H9 (cell line): Measurements from ENCODE around the gene SERPIND1. TPM values are rescaled to one million over a fixed set of nuclear protein-coding genes. Genes with fewer than 3 reads are reported as not detected.

Source experiments
- DNase-seq: peaks from one replicate; pipeline ENCODE4 v3.0.0-alpha.2; 2017
- H2AFZ ChIP-seq: one replicate; pipeline ENCODE4 v1.6.1; 2013; ENCODE audit warnings: mild to moderate bottlenecking, low read length, control low read depth, moderate library complexity
- H2AK5ac ChIP-seq: 2 replicates; pipeline ENCODE4 v1.6.1; 2013; ENCODE audit warnings: low read length, control low read depth, mixed read lengths; ENCODE audit not compliant: insufficient read length
- H2BK120ac ChIP-seq: one replicate; pipeline ENCODE4 v1.6.1; 2013; ENCODE audit warnings: low read depth, mild to moderate bottlenecking, low read length, control low read depth, inconsistent platforms; ENCODE audit not compliant: poor library complexity, severe bottlenecking
- H2BK12ac ChIP-seq: 2 replicates; pipeline ENCODE4 v1.6.1; 2013; ENCODE audit warnings: low read length, control low read depth, mixed read lengths, low read depth; ENCODE audit not compliant: insufficient read length
- H2BK15ac ChIP-seq: 2 replicates; pipeline ENCODE4 v1.6.1; 2013; ENCODE audit warnings: low read depth, low read length, control low read depth
- H2BK20ac ChIP-seq: one replicate; pipeline ENCODE4 v1.6.1; 2013; ENCODE audit warnings: low read depth, mild to moderate bottlenecking, low read length, control low read depth, inconsistent platforms; ENCODE audit not compliant: poor library complexity, severe bottlenecking
- H2BK5ac ChIP-seq: 2 replicates; pipeline ENCODE4 v1.6.1; 2013; ENCODE audit warnings: low read length, control low read depth, mixed read lengths; ENCODE audit not compliant: insufficient read length
- H3K14ac ChIP-seq: 2 replicates; pipeline ENCODE4 v1.6.1; 2013; ENCODE audit warnings: low read length, control low read depth; ENCODE audit not compliant: insufficient read depth
- H3K18ac ChIP-seq: 2 replicates; pipeline ENCODE4 v1.6.1; 2013; ENCODE audit warnings: low read depth, mild to moderate bottlenecking, mixed read lengths, low read length, control low read depth; ENCODE audit not compliant: insufficient read length
- H3K23ac ChIP-seq: 2 replicates; pipeline ENCODE4 v1.6.1; 2013; ENCODE audit warnings: low read length, control low read depth, mixed read lengths, low read depth; ENCODE audit not compliant: insufficient read length
- H3K23me2 ChIP-seq: 2 replicates; pipeline ENCODE4 v1.6.1; 2013; ENCODE audit warnings: low read depth, mild to moderate bottlenecking, mixed read lengths, low read length, control low read depth; ENCODE audit not compliant: insufficient read length, poor library complexity, severe bottlenecking
- H3K27ac ChIP-seq: 2 replicates; pipeline ENCODE4 v1.5.1; 2013; ENCODE audit warnings: low read length, control low read depth, mixed read lengths, low read depth; ENCODE audit not compliant: insufficient read length
- H3K27me3 ChIP-seq: 2 replicates; pipeline ENCODE4 v1.6.1; 2013; ENCODE audit warnings: low read length, control low read depth, inconsistent platforms; ENCODE audit not compliant: insufficient read depth
- H3K4ac ChIP-seq: 2 replicates; pipeline ENCODE4 v1.6.1; 2013; ENCODE audit warnings: low read depth, mild to moderate bottlenecking, control low read depth, inconsistent platforms, low read length, moderate library complexity
- H3K4me1 ChIP-seq: 2 replicates; pipeline ENCODE4 v1.6.1; 2013; ENCODE audit warnings: low read length, control low read depth, inconsistent platforms; ENCODE audit not compliant: insufficient read depth
- H3K4me2 ChIP-seq: 2 replicates; pipeline ENCODE4 v1.6.1; 2013; ENCODE audit warnings: low read length, control low read depth, mixed read lengths; ENCODE audit not compliant: insufficient read length, insufficient read depth
- H3K56ac ChIP-seq: 2 replicates; pipeline ENCODE4 v1.6.1; 2013; ENCODE audit warnings: low read depth, mild to moderate bottlenecking, mixed read lengths, low read length, control low read depth; ENCODE audit not compliant: insufficient read length
- H3K79me1 ChIP-seq: 2 replicates; pipeline ENCODE4 v1.6.1; 2013; ENCODE audit warnings: low read depth, mild to moderate bottlenecking, moderate library complexity, low read length, control low read depth, inconsistent platforms; ENCODE audit not compliant: insufficient read depth, poor library complexity, severe bottlenecking
- H3K79me2 ChIP-seq: 2 replicates; pipeline ENCODE4 v1.6.1; 2013; ENCODE audit warnings: low read length, control low read depth, inconsistent platforms; ENCODE audit not compliant: insufficient read depth
- H3K9ac ChIP-seq: 2 replicates; pipeline ENCODE4 v1.6.1; 2013; ENCODE audit warnings: low read length, control low read depth, mixed read lengths; ENCODE audit not compliant: insufficient read length; ENCODE audit errors: extremely low read depth
- H3K9me3 ChIP-seq: one replicate; pipeline ENCODE4 v1.6.1; 2013; ENCODE audit warnings: low read depth, low read length, inconsistent platforms; ENCODE audit not compliant: control insufficient read depth
- H3T11ph ChIP-seq: one replicate; pipeline ENCODE4 v1.6.1; 2013; ENCODE audit warnings: mild to moderate bottlenecking, low read length, control low read depth, inconsistent platforms
- H4K20me1 ChIP-seq: one replicate; pipeline ENCODE4 v1.6.1; 2013; ENCODE audit not compliant: control insufficient read depth, insufficient read length, insufficient read depth
- H4K5ac ChIP-seq: 2 replicates; pipeline ENCODE4 v1.6.1; 2013; ENCODE audit warnings: low read depth, mild to moderate bottlenecking, mixed read lengths, low read length, control low read depth; ENCODE audit not compliant: insufficient read length
- H4K8ac ChIP-seq: replicated peaks from 2 replicates; pipeline ENCODE4 v1.6.1; 2013; ENCODE audit warnings: low read length, control low read depth, mixed read lengths, low read depth; ENCODE audit not compliant: insufficient read length
- H4K91ac ChIP-seq: 2 replicates; pipeline ENCODE4 v1.6.1; 2013; ENCODE audit warnings: low read depth, mild to moderate bottlenecking, moderate library complexity, mixed read lengths, low read length, control low read depth; ENCODE audit not compliant: insufficient read length
- H3K27ac Mint-ChIP-seq, 3 experiments: 2 replicates in 2 of 3; 3 replicates in 1 of 3; pipeline ENCODE4 v1.8.0; 2020 to 2021; ENCODE audit warnings: mixed read lengths in 3 of 3, mild to moderate bottlenecking in 1 of 3, moderate library complexity in 1 of 3
- H3K27me3 Mint-ChIP-seq: 2 replicates; pipeline ENCODE4 v1.8.0; 2021; ENCODE audit warnings: low read depth, mild to moderate bottlenecking, moderate library complexity, mixed read lengths
- H3K36me3 Mint-ChIP-seq, 3 experiments: 2 replicates in 2 of 3; 3 replicates in 1 of 3; pipeline ENCODE4 v1.8.0; 2020 to 2021; ENCODE audit warnings: low read depth in 3 of 3, mixed read lengths in 3 of 3; ENCODE audit not compliant: insufficient read depth in 1 of 3
- H3K4me1 Mint-ChIP-seq, 2 experiments: 2 replicates each; pipeline ENCODE4 v1.8.0; 2020; ENCODE audit warnings: mixed read lengths in 2 of 2
- H3K4me3 Mint-ChIP-seq, 2 experiments: 2 replicates in 1 of 2; 3 replicates in 1 of 2; pipeline ENCODE4 v1.8.0; 2020 to 2021; ENCODE audit warnings: mild to moderate bottlenecking in 2 of 2, mixed read lengths in 2 of 2, moderate library complexity in 1 of 2
- H3K9me3 Mint-ChIP-seq, 2 experiments: 2 replicates in 1 of 2; 3 replicates in 1 of 2; pipeline ENCODE4 v1.8.0; 2020; ENCODE audit warnings: mild to moderate bottlenecking in 2 of 2, mixed read lengths in 2 of 2, moderate library complexity in 1 of 2
- WGBS: extraction: QIAGEN DNeasy Blood & Tissue Kit; methylation state at CpG from one replicate; pipeline ENCODE4 v1.1.7; 2013; ENCODE audit warnings: missing lambda C conversion rate, low lambda C conversion rate, mixed read lengths; ENCODE audit not compliant: insufficient read length; ENCODE audit errors: extremely low coverage; 5-methylcytosine and 5-hydroxymethylcytosine counted together
- long read RNA-seq: library from polyadenylated mRNA; unstranded; transcript quantifications from one replicate; pipeline ENCODE4 v2.0.0, GENCODE V29; 2020
- total RNA-seq: library from RNA; stranded (reverse); gene quantifications from 2 replicates; pipeline ENCODE4 v1.2.1, GENCODE V29; 2021
- TF ChIP-seq, protein P1 (sequence below): fragments of 200-600 bp; sonication (generic); conservative IDR thresholded peaks from 3 replicates; pipeline ENCODE4 v1.8.0; 2021; ENCODE audit warnings: antibody characterized with exemption, mild to moderate bottlenecking

Gene SERPIND1, protein sequence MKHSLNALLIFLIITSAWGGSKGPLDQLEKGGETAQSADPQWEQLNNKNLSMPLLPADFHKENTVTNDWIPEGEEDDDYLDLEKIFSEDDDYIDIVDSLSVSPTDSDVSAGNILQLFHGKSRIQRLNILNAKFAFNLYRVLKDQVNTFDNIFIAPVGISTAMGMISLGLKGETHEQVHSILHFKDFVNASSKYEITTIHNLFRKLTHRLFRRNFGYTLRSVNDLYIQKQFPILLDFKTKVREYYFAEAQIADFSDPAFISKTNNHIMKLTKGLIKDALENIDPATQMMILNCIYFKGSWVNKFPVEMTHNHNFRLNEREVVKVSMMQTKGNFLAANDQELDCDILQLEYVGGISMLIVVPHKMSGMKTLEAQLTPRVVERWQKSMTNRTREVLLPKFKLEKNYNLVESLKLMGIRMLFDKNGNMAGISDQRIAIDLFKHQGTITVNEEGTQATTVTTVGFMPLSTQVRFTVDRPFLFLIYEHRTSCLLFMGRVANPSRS
- not detected in 2 replicates for total RNA-seq
- long read RNA-seq, partial matches to known transcripts = 0 of 1 reads
- long read RNA-seq, other reads (novel, unspliced or antisense) = 1 of 1 reads

DNA sequence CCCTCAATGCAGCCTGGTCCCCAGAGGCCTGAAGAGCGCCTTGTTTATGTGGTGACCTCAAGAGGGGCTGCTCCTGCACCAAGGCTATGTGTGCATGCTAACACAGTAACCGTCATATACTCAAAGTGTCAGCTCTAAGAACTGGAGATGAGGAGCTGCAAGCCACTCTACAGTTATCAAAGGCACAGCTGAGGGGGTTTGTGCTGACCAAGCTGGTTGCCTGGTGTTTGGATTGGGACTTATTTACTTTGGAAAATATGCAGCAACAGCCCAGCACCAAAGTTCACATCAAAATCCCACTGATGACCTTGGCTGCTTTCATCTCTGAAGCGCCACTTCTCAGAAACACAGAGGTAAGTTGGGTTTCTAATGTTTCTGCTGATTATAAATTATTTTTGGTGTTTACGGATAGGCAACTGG lies at the start of gene SERPIND1:
Gene SERPIND1, plus strand, starts transcription at position 321 of the 420 bp plus-strand sequence. CDS start 5,200 bp downstream, outside the sequence.
- DNase-seq = no peak
- no peak within 1 kb of the TSS for H3K4me2 ChIP-seq
- Mint-ChIP-seq H3K27me3 (no peaks in the 10 kb centered on the region), H3K4me1 (peaks cover 3 to 5% of the 10 kb centered on the region in 2 experiments; a peak in 3 of 4 replicates), H3K36me3 (0 out of 7 replicates have a peak, but pooled peaks cover 0 to 2% (median 0%) of the 10 kb centered on the region in 3 experiments), H3K9me3 (no peaks in the 10 kb centered on the region), H3K27ac (peak within 1 kb of the TSS in 1 of 3 experiments; percentile 73; a peak in 1 of 7 replicates), H3K4me3 (no peak within 1 kb of the TSS)
- no peak within 1 kb of the TSS for H3K23ac ChIP-seq
- H3K4me1 ChIP-seq = no peaks in the 10 kb centered on the region
- no peak within 1 kb of the TSS for H3K4ac ChIP-seq
- H3K23me2 ChIP-seq = no peaks in the 10 kb centered on the region
- no peak within 1 kb of the TSS for H2BK12ac ChIP-seq
- no peak within 1 kb of the TSS for H2BK120ac ChIP-seq
- H3K27me3 ChIP-seq = no peaks in the 10 kb centered on the region
- H2BK20ac ChIP-seq = no peak within 1 kb of the TSS
- H3K9ac ChIP-seq = no peak within 1 kb of the TSS
- H3K79me1 ChIP-seq = no peaks in the 10 kb centered on the region
- H3K18ac ChIP-seq = no peak within 1 kb of the TSS
- no peaks in the 10 kb centered on the region for H3K79me2 ChIP-seq
- no peak within 1 kb of the TSS for H2AFZ ChIP-seq
- H4K20me1 ChIP-seq = no peaks in the 10 kb centered on the region
- no peak within 1 kb of the TSS for H4K5ac ChIP-seq
- no peak within 1 kb of the TSS for H3K27ac ChIP-seq
- H2AK5ac ChIP-seq = no peak within 1 kb of the TSS
- H3K56ac ChIP-seq = no peak within 1 kb of the TSS
- no peak within 1 kb of the TSS for H3K14ac ChIP-seq
- no peak within 1 kb of the TSS for H2BK5ac ChIP-seq
- H3T11ph ChIP-seq = no peak within 1 kb of the TSS
- no peak within 1 kb of the TSS for H4K91ac ChIP-seq
- H3K9me3 ChIP-seq = no peaks in the 10 kb centered on the region
- no peak within 1 kb of the TSS for H4K8ac ChIP-seq
- no peak within 1 kb of the TSS for H2BK15ac ChIP-seq
- TF ChIP-seq, protein P1, sequence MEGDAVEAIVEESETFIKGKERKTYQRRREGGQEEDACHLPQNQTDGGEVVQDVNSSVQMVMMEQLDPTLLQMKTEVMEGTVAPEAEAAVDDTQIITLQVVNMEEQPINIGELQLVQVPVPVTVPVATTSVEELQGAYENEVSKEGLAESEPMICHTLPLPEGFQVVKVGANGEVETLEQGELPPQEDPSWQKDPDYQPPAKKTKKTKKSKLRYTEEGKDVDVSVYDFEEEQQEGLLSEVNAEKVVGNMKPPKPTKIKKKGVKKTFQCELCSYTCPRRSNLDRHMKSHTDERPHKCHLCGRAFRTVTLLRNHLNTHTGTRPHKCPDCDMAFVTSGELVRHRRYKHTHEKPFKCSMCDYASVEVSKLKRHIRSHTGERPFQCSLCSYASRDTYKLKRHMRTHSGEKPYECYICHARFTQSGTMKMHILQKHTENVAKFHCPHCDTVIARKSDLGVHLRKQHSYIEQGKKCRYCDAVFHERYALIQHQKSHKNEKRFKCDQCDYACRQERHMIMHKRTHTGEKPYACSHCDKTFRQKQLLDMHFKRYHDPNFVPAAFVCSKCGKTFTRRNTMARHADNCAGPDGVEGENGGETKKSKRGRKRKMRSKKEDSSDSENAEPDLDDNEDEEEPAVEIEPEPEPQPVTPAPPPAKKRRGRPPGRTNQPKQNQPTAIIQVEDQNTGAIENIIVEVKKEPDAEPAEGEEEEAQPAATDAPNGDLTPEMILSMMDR = no peak
- WGBS = no CpG with 5 or more reads among the region's 4 CpGs
